Measurements from ENCODE around the gene GSTP1.
"Not testable (repeated sequence)": the region's sequence is repeated elsewhere in the genome, so short reads cannot be mapped to it uniquely, and the experiment has no call there.

The GSTP1 gene

GRCh38 chr11:67583247-67584204 lies at the start of gene GSTP1:
GSTP1 (plus strand) TSS chr11:67583812; CDS start chr11:67583844, 32 bp downstream.
- no peaks in the 10 kb centered on the region for H3K27me3 Mint-ChIP-seq
- peaks cover 49% of the 10 kb centered on the region for H3K4me1 Mint-ChIP-seq
- H3K36me3 Mint-ChIP-seq = peaks cover 10% of the 10 kb centered on the region
- H3K27ac Mint-ChIP-seq = peak within 1 kb of the TSS; percentile 99
- H3K4me3 Mint-ChIP-seq = peak within 1 kb of the TSS; percentile 95
- no peaks in the 10 kb centered on the region for H3K9me3 Mint-ChIP-seq

GRCh38 chr11:67534070-67534679 lies 49.4 kb upstream of the GSTP1 start:
- H3K4me1 Mint-ChIP-seq = no peaks in the 10 kb centered on the region
- no peaks in the 10 kb centered on the region for H3K27me3 Mint-ChIP-seq
- no peaks in the 10 kb centered on the region for H3K9me3 Mint-ChIP-seq
- H3K4me3 Mint-ChIP-seq = no peak overlapping the region
- H3K27ac Mint-ChIP-seq = no peak overlapping the region
- peaks cover 2% of the 10 kb centered on the region for H3K36me3 Mint-ChIP-seq

- Mint-ChIP-seq H3K27ac (no peak overlapping the region), H3K36me3 (peaks cover 2% of the 10 kb centered on the region), H3K27me3 (no peaks in the 10 kb centered on the region), H3K4me3 (no peak overlapping the region), H3K4me1 (no peaks in the 10 kb centered on the region), H3K9me3 (no peaks in the 10 kb centered on the region)
These were observed 48.1 kb upstream of the GSTP1 start for GRCh38 chr11:67535561-67535960.

- peaks cover 2% of the 10 kb centered on the region for H3K36me3 Mint-ChIP-seq
- no peak overlapping the region for H3K27ac Mint-ChIP-seq
- no peaks in the 10 kb centered on the region for H3K27me3 Mint-ChIP-seq
- H3K4me3 Mint-ChIP-seq = no peak overlapping the region
- H3K9me3 Mint-ChIP-seq = no peaks in the 10 kb centered on the region
- no peaks in the 10 kb centered on the region for H3K4me1 Mint-ChIP-seq
These were observed 45.3 kb upstream of the GSTP1 start for GRCh38 chr11:67538306-67538705.

- Mint-ChIP-seq H3K27me3 (no peaks in the 10 kb centered on the region), H3K36me3 (no peaks in the 10 kb centered on the region), H3K4me1 (no peaks in the 10 kb centered on the region), H3K9me3 (no peaks in the 10 kb centered on the region), H3K27ac (no peak overlapping the region), H3K4me3 (no peak overlapping the region)
These were observed 44.6 kb upstream of the GSTP1 start for GRCh38 chr11:67538823-67539505.

DNA sequence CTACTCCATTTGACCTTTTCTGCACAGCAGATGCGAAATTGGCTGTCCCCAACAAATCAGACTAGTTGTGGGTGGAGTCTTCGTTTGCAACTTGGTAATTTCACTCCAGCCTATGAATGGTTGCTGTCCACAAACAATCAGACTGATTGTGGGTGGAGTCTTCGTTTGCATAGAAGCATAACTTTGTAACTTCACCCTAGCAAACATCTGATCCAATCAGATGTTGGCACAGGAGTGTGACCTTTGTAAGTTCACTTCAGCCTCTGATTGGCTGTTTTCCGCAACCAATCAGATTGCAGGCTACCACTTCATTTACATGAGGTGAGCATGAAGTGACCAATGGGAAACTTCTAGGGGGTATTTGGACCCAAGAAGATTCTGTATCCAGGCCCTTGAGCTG lies 44.1 kb upstream of the GSTP1 start:
- no peaks in the 10 kb centered on the region for H3K36me3 Mint-ChIP-seq
- no peak overlapping the region for H3K4me3 Mint-ChIP-seq
- H3K27ac Mint-ChIP-seq = no peak overlapping the region
- H3K9me3 Mint-ChIP-seq = no peaks in the 10 kb centered on the region
- H3K27me3 Mint-ChIP-seq = no peaks in the 10 kb centered on the region
- no peaks in the 10 kb centered on the region for H3K4me1 Mint-ChIP-seq

- Mint-ChIP-seq H3K27ac (no peak overlapping the region), H3K4me3 (no peak overlapping the region), H3K27me3 (no peaks in the 10 kb centered on the region), H3K4me1 (no peaks in the 10 kb centered on the region), H3K9me3 (no peaks in the 10 kb centered on the region), H3K36me3 (no peaks in the 10 kb centered on the region)
These were observed 42.4 kb upstream of the GSTP1 start for GRCh38 chr11:67541198-67541597.

- H3K27ac Mint-ChIP-seq = no peak overlapping the region
- no peaks in the 10 kb centered on the region for H3K36me3 Mint-ChIP-seq
- no peaks in the 10 kb centered on the region for H3K4me1 Mint-ChIP-seq
- no peaks in the 10 kb centered on the region for H3K27me3 Mint-ChIP-seq
- H3K9me3 Mint-ChIP-seq = no peaks in the 10 kb centered on the region
- no peak overlapping the region for H3K4me3 Mint-ChIP-seq
These were observed 41.4 kb upstream of the GSTP1 start for GRCh38 chr11:67542169-67542568.

DNA sequence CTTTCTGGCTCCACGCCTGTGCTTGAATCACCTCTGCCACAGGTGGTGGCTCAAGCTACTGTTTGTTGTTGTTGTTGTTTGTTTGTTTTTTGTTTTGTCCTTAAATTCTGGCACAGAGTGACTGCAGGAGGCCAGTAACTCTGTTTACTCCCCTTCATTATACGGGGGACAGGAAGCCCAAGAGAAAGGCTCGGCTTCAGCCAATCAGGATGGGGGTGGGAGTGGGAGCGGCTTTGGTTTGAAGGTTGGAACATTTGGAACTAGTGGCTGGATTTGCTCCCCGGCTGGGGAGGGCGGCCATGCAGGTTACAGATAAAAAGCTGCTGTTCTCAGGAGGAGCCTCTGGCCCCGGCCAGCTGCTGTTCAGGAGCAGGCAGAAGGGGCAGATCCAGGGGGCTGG lies 40.6 kb upstream of the GSTP1 start:
- no peaks in the 10 kb centered on the region for H3K9me3 Mint-ChIP-seq
- H3K27ac Mint-ChIP-seq = peak overlapping the region; percentile 51
- no peak overlapping the region for H3K4me3 Mint-ChIP-seq
- no peaks in the 10 kb centered on the region for H3K4me1 Mint-ChIP-seq
- H3K36me3 Mint-ChIP-seq = no peaks in the 10 kb centered on the region
- H3K27me3 Mint-ChIP-seq = no peaks in the 10 kb centered on the region

GRCh38 chr11:67543585-67543984 lies 40.0 kb upstream of the GSTP1 start:
- Mint-ChIP-seq H3K9me3 (no peaks in the 10 kb centered on the region), H3K4me3 (no peak overlapping the region), H3K4me1 (no peaks in the 10 kb centered on the region), H3K27ac (no peak overlapping the region), H3K36me3 (no peaks in the 10 kb centered on the region), H3K27me3 (no peaks in the 10 kb centered on the region)

DNA sequence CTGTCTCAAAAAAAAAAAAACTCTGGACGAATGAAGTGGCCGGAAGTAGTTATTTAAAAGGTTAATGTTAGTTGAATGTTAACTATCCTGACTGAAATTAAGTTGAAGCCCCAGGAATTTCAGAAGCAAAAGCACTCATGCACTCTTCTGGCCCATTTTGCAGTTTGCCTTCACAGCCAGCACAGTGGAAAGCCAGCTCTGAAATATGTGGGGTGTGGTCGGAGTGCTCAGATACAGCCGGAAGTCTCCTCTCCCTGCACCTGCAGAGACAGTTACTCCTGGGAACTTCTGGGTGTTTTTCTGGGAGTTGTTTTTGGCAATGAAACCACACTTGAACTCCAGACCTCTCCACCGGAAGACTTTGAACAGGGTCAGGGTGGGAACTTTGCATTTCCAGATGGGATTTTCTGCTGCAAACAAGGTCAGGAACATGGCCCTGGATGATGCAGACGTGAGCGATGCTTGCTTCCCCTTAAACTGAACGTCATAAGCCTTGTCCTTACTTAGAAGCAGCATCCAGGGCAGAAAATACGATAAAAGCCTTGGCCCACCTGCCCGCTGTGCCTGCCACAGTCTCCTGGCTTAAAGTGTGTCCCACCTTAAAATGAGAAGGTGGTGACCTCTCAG lies 38.9 kb upstream of the GSTP1 start:
- Mint-ChIP-seq H3K9me3 (no peaks in the 10 kb centered on the region), H3K27ac (no peak overlapping the region), H3K27me3 (no peaks in the 10 kb centered on the region), H3K4me1 (no peaks in the 10 kb centered on the region), H3K4me3 (no peak overlapping the region), H3K36me3 (no peaks in the 10 kb centered on the region)

GRCh38 chr11:67545280-67545679 lies 38.3 kb upstream of the GSTP1 start:
- Mint-ChIP-seq H3K27ac (peak overlapping the region; percentile 83), H3K4me1 (no peaks in the 10 kb centered on the region), H3K4me3 (no peak overlapping the region), H3K36me3 (no peaks in the 10 kb centered on the region), H3K27me3 (no peaks in the 10 kb centered on the region), H3K9me3 (no peaks in the 10 kb centered on the region)

GRCh38 chr11:67548112-67548511 lies 35.5 kb upstream of the GSTP1 start:
- not testable (repeated sequence) for H3K4me3 Mint-ChIP-seq, H3K9me3 Mint-ChIP-seq, H3K4me1 Mint-ChIP-seq, H3K36me3 Mint-ChIP-seq, H3K27me3 Mint-ChIP-seq, H3K27ac Mint-ChIP-seq

DNA sequence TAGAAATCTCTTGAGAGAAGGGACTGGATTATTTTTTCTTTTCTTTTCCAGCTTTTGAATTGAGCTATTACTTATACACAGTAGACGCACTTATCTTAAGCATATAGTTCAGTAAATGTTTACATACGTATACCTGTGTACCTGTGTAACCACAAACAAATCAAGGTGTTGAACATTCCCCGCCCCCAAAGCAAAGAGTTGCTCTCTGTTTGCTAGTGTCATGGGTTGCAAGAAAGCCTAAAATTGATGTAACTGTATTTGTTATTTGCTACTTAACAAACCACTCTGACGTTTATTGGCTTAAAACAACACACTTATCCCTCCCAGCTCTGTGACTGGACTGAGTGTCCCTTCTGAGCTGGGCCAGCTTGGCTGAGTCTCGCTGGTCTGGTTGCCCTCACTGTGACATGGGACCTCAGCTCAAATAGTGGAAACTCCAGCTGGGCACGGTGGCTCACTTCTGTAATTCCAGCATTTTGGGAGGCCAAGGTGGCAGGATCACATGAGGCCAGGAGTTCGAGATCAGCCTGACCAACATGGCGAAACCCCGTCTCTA lies 35.0 kb upstream of the GSTP1 start:
- Mint-ChIP-seq H3K27ac (no peak overlapping the region), H3K4me1 (no peaks in the 10 kb centered on the region), H3K9me3 (no peaks in the 10 kb centered on the region), H3K36me3 (peaks cover 2% of the 10 kb centered on the region), H3K27me3 (no peaks in the 10 kb centered on the region), H3K4me3 (no peak overlapping the region)

DNA sequence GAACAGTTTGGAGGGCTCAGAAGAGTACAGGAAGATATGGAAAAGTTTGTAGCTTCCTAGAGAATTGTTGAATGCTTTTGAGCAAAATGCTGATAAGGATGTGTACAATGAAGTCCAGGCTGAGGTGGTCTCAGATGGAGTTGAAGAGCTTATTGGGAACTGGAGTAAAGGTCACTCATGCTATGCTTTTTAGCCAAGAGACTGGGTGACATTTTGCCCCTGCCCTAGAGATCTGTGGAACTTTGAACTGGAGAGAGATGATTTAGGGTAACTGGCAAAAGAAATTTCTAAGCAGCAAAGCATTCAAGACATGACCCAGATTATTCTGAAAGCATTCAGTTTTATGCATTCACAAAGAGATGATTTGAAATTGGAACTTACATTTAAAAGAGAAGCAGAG lies 32.5 kb upstream of the GSTP1 start:
- no peaks in the 10 kb centered on the region for H3K4me1 Mint-ChIP-seq
- H3K36me3 Mint-ChIP-seq = peaks cover 2% of the 10 kb centered on the region
- no peaks in the 10 kb centered on the region for H3K9me3 Mint-ChIP-seq
- H3K27me3 Mint-ChIP-seq = no peaks in the 10 kb centered on the region
- H3K27ac Mint-ChIP-seq = no peak overlapping the region
- H3K4me3 Mint-ChIP-seq = no peak overlapping the region

Data from activated naive CD4-positive, alpha-beta T cell treated with anti-CD3 and anti-CD28 coated beads, Interleukin-2, amount 50 U/mL, for 24 hours (primary cell).